ENCODE measurements around the gene STAC2. TPM values are rescaled to one million over a fixed set of nuclear protein-coding genes. Genes with fewer than 3 reads are reported as not detected.
A peak's percentile ranks its signal among the peaks of the same experiment; 100 is the strongest.

STAC2 gene
- polyA plus RNA-seq, 2 of the 4 experiments (the other 2 are of a cell fraction), result 0.03 to 0.26 TPM

DNA sequence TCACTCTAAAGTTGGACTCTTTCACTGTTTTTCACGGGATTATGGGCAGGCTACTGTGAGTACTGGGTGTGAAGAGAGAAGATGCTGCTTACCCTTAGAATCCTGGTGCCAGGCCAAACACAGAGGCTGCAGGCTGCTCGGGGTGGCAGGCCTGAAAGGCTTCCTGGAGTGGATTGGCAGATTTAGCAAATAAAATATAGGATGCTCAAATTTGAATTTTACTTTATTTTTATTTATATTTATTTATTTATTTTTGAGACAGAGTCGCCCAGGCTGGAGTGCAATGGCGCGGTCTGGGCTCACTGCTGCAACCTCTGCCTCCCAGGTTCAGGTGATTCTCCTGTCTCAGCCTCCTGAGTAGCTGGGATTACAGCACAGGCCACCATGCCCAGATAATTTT lies 14.9 kb upstream of the STAC2 start:
- DNase-seq (ENCODE audit: low read depth in 1 of 2, low spot score in 1 of 2) (no peak), FAIRE-seq (no peak), ATAC-seq (no peak)
- Histone ChIP-seq H3K4me1 (peaks cover 37% of the 10 kb centered on the region), H3K4me3 (no peak overlapping the region), H3K4me2 (no peak overlapping the region), H3K9me3 (no peaks in the 10 kb centered on the region), H3K27ac (no peak overlapping the region)
- TF ChIP-seq, protein P1, sequence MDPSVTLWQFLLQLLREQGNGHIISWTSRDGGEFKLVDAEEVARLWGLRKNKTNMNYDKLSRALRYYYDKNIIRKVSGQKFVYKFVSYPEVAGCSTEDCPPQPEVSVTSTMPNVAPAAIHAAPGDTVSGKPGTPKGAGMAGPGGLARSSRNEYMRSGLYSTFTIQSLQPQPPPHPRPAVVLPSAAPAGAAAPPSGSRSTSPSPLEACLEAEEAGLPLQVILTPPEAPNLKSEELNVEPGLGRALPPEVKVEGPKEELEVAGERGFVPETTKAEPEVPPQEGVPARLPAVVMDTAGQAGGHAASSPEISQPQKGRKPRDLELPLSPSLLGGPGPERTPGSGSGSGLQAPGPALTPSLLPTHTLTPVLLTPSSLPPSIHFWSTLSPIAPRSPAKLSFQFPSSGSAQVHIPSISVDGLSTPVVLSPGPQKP (IDR thresholded peaks at IDR 0.05; ENCODE audit: low read depth, low read length), result no peak
- TF ChIP-seq POLR2AphosphoS2 (conservative IDR thresholded peaks at IDR 0.05; ENCODE audit: low read length) (no peak), ZC3H11A (IDR thresholded peaks at IDR 0.05) (no peak), TFCP2L1 (CRISPR knock-in tag; IDR thresholded peaks at IDR 0.05) (no peak), FOSB (CRISPR knock-in tag; IDR thresholded peaks at IDR 0.05) (no peak), PHF8 (IDR thresholded peaks at IDR 0.05; ENCODE audit: borderline replicate concordance, low read depth) (no peak), CHD4 (IDR thresholded peaks at IDR 0.05; ENCODE audit: borderline replicate concordance) (no peak), ZSCAN20 (CRISPR knock-in tag; IDR thresholded peaks at IDR 0.05) (no peak), NR3C1 (IDR thresholded peaks at IDR 0.05) (no peak), BHLHE40 (IDR thresholded peaks at IDR 0.05; ENCODE audit: low read depth, low read length) (no peak), CBX2 (IDR thresholded peaks at IDR 0.05; ENCODE audit: borderline replicate concordance, low read depth) (no peak), CHD2 (IDR thresholded peaks at IDR 0.05; ENCODE audit: low read length, partially characterized antibody) (no peak), ZNF302 (CRISPR knock-in tag; IDR thresholded peaks at IDR 0.05) (no peak), EHMT2 (IDR thresholded peaks at IDR 0.05; ENCODE audit: low read depth) (no peak), POLR2A (IDR thresholded peaks at IDR 0.05; ENCODE audit: low read length) (no peak), E2F6 (IDR thresholded peaks at IDR 0.05; ENCODE audit: borderline replicate concordance, low read depth) (no peak), RFX5 (IDR thresholded peaks at IDR 0.05) (no peak), ESRRA (IDR thresholded peaks at IDR 0.05; ENCODE audit: borderline replicate concordance, low read length) (no peak)
- TF ChIP-seq, protein P2, sequence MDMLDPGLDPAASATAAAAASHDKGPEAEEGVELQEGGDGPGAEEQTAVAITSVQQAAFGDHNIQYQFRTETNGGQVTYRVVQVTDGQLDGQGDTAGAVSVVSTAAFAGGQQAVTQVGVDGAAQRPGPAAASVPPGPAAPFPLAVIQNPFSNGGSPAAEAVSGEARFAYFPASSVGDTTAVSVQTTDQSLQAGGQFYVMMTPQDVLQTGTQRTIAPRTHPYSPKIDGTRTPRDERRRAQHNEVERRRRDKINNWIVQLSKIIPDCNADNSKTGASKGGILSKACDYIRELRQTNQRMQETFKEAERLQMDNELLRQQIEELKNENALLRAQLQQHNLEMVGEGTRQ (IDR thresholded peaks at IDR 0.05), result no peak
- ChIA-PET POLR2A (no interaction called here), CTCF (interaction anchor here (0.6 to 21.6 kb wide), 7 partner anchors 5 to 181 kb away, joined by 3 to 1140 read pairs (median 355); partner anchors contain the start of genes ARL5C, CACNB1, PLXDC1 and RPL19)
- WGBS (ENCODE audit: missing lambda C conversion rate), result 72% methylated on average over 5 of the region's 5 CpGs

DNA sequence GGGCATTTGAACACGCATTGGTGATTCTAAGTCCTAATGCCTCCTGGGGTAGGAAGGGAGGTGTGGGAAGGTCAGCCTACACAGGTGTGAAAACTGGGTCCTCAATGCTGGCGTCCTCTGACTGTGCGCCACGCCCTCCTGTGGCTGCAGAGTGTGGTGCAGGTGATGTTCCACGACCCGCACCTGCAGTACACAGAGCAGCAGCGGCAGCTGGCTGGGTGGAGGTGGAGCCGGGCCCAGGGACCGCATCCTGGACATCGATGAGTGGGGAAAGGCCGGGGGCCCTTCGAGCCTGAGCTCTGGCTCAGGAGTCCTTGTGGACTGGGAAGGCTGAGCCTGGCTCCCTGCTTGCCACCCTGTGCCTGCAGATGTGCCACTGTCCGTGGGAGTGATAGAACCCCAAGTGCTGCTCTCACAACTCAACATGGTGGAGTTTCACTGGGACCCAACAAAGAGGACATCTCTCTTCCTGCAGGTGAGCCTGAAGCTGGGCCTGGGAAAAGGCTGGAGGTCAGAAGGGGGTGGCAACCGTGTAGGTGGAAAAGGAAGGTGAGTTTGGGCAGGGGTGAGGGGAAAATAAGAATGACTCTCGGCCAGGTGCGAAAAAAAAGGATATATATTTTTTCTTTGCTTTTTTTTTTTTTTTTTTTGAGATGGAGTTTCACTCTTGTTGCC lies 14.0 kb upstream of the STAC2 start:
- peaks cover 40% of the 10 kb centered on the region for H3K4me1 ChIP-seq
- 64% methylated on average over 16 of the region's 16 CpGs for WGBS (ENCODE audit: missing lambda C conversion rate)
- no peaks in the 10 kb centered on the region for H3K9me3 ChIP-seq
- no peak overlapping the region; a peak in 1 of 6 replicates for H3K27ac ChIP-seq
- ATAC-seq, result peak in 1 of 2 experiments; percentile 38; a peak in 3 of 6 replicates
- TF ChIP-seq KDM5A (IDR thresholded peaks at IDR 0.05) (no peak), CBX8 (IDR thresholded peaks at IDR 0.05) (no peak), SMC3 (IDR thresholded peaks at IDR 0.05) (peak; percentile 39), RAD21 (conservative IDR thresholded peaks at IDR 0.05 in 1 of 2, IDR thresholded peaks at IDR 0.05 in 1 of 2) (peak in 1 of 2 experiments; percentile 43; a peak in 2 of 5 replicates), HES2 (IDR thresholded peaks at IDR 0.05) (no peak), POLR2AphosphoS2 (conservative IDR thresholded peaks at IDR 0.05; ENCODE audit: low read length) (no peak), RARB (CRISPR knock-in tag; IDR thresholded peaks at IDR 0.05) (no peak)
- TF ChIP-seq, protein P3, sequence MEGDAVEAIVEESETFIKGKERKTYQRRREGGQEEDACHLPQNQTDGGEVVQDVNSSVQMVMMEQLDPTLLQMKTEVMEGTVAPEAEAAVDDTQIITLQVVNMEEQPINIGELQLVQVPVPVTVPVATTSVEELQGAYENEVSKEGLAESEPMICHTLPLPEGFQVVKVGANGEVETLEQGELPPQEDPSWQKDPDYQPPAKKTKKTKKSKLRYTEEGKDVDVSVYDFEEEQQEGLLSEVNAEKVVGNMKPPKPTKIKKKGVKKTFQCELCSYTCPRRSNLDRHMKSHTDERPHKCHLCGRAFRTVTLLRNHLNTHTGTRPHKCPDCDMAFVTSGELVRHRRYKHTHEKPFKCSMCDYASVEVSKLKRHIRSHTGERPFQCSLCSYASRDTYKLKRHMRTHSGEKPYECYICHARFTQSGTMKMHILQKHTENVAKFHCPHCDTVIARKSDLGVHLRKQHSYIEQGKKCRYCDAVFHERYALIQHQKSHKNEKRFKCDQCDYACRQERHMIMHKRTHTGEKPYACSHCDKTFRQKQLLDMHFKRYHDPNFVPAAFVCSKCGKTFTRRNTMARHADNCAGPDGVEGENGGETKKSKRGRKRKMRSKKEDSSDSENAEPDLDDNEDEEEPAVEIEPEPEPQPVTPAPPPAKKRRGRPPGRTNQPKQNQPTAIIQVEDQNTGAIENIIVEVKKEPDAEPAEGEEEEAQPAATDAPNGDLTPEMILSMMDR (IDR thresholded peaks at IDR 0.05), result peak; percentile 50
- TF ChIP-seq, protein P4, sequence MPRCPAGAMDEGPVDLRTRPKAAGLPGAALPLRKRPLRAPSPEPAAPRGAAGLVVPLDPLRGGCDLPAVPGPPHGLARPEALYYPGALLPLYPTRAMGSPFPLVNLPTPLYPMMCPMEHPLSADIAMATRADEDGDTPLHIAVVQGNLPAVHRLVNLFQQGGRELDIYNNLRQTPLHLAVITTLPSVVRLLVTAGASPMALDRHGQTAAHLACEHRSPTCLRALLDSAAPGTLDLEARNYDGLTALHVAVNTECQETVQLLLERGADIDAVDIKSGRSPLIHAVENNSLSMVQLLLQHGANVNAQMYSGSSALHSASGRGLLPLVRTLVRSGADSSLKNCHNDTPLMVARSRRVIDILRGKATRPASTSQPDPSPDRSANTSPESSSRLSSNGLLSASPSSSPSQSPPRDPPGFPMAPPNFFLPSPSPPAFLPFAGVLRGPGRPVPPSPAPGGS (IDR thresholded peaks at IDR 0.05), result no peak
- ChIA-PET POLR2A (no interaction called here), CTCF (interaction anchor here (0.7 to 21.6 kb wide), 7 partner anchors 4 to 257 kb away, joined by 3 to 1140 read pairs (median 355); partner anchors contain the start of genes ARL5C, CACNB1, PLXDC1 and RPL19)
- H3K4me2 ChIP-seq, result no peak overlapping the region
- DNase-seq (ENCODE audit: low read depth in 1 of 2, low spot score in 1 of 2), result peak; percentile 60 to 68
- no peak for FAIRE-seq
- H3K4me3 ChIP-seq, result no peak overlapping the region

All from A549 (cell line).